ENCODE results near the gene GSTM4.

DNA sequence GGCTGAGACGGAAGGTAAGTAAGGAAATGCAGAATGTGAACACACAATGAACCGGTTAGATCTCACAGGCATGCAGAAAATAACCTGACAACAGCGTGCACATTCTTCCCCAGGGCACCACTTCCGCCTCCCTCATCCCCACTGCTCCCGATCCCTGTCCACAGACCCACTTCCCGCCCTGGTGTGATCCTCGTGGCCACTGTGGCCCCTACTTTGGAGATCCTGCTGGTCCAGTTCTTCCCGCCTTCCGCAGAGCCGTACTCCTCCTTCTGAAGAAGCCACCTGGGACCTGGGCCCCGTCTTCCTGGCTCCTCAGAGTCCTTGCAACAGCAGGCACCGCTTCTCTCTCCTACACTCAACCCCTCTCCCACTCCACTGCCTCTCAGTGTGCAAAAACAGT, 1.4 kb upstream of the GSTM4 start:
- TF ChIP-seq, protein P1, sequence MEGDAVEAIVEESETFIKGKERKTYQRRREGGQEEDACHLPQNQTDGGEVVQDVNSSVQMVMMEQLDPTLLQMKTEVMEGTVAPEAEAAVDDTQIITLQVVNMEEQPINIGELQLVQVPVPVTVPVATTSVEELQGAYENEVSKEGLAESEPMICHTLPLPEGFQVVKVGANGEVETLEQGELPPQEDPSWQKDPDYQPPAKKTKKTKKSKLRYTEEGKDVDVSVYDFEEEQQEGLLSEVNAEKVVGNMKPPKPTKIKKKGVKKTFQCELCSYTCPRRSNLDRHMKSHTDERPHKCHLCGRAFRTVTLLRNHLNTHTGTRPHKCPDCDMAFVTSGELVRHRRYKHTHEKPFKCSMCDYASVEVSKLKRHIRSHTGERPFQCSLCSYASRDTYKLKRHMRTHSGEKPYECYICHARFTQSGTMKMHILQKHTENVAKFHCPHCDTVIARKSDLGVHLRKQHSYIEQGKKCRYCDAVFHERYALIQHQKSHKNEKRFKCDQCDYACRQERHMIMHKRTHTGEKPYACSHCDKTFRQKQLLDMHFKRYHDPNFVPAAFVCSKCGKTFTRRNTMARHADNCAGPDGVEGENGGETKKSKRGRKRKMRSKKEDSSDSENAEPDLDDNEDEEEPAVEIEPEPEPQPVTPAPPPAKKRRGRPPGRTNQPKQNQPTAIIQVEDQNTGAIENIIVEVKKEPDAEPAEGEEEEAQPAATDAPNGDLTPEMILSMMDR (IDR thresholded peaks at IDR 0.05) = no peak
- TF ChIP-seq POLR2AphosphoS5 (IDR thresholded peaks at IDR 0.05; ENCODE audit: low read depth, low read length) = no peak
- no peak for TF ChIP-seq TCF7L2 (IDR thresholded peaks at IDR 0.05; ENCODE audit: low read depth, low read length)
- TF ChIP-seq SIN3A (IDR thresholded peaks at IDR 0.05; ENCODE audit: borderline replicate concordance, insufficient read depth, low read depth, low read length) = no peak

Measured in Panc1 (cell line).